ENCODE results near the gene DLGAP1.
"Not testable (repeated sequence)": the region's sequence is repeated elsewhere in the genome, so short reads cannot be mapped to it uniquely, and the experiment has no call there.

The DLGAP1 gene

GRCh38 chr18:3615374-3615985 is 839.6 kb downstream of the DLGAP1 start:
- no peak for TF ChIP-seq CTCF (IDR thresholded peaks at IDR 0.05; ENCODE audit: borderline replicate concordance, control extremely low read depth, extremely low read depth, insufficient read depth, missing control alignments)
- in situ Hi-C loops (cut with MboI; ENCODE audit: low sequenced_read_pairs, unreplicated experiment) = no loop called here
- no peak for DNase-seq (ENCODE audit: low spot score)

- TF ChIP-seq CTCF (IDR thresholded peaks at IDR 0.05; ENCODE audit: borderline replicate concordance, control extremely low read depth, extremely low read depth, insufficient read depth, missing control alignments) = no peak
- in situ Hi-C loops (cut with MboI; ENCODE audit: low sequenced_read_pairs, unreplicated experiment) = no loop called here
- DNase-seq (ENCODE audit: low spot score) = no peak
Observed at GRCh38 chr18:3612315-3612714, 842.8 kb downstream of the DLGAP1 start.

- in situ Hi-C loops (cut with MboI; ENCODE audit: low sequenced_read_pairs, unreplicated experiment) = no loop called here
Observed at GRCh38 chr18:3611313-3612090, 843.6 kb downstream of the DLGAP1 start.

GRCh38 chr18:3610813-3611212 is 844.3 kb downstream of the DLGAP1 start:
- TF ChIP-seq CTCF (IDR thresholded peaks at IDR 0.05; ENCODE audit: borderline replicate concordance, control extremely low read depth, extremely low read depth, insufficient read depth, missing control alignments) = no peak

More at GRCh38 chr18:3611313-3612090, 843.6 kb downstream of the DLGAP1 start:
- DNase-seq (ENCODE audit: low spot score) = no peak
- no peak for TF ChIP-seq CTCF (IDR thresholded peaks at IDR 0.05; ENCODE audit: borderline replicate concordance, control extremely low read depth, extremely low read depth, insufficient read depth, missing control alignments)

GRCh38 chr18:3610188-3610708 is 844.9 kb downstream of the DLGAP1 start:
- in situ Hi-C loops (cut with MboI; ENCODE audit: low sequenced_read_pairs, unreplicated experiment) = no loop called here
- TF ChIP-seq CTCF (IDR thresholded peaks at IDR 0.05; ENCODE audit: borderline replicate concordance, control extremely low read depth, extremely low read depth, insufficient read depth, missing control alignments) = no peak
- no peak for DNase-seq (ENCODE audit: low spot score)

More at GRCh38 chr18:3610813-3611212, 844.3 kb downstream of the DLGAP1 start:
- in situ Hi-C loops (cut with MboI; ENCODE audit: low sequenced_read_pairs, unreplicated experiment) = no loop called here
- no peak for DNase-seq (ENCODE audit: low spot score)

- in situ Hi-C loops (cut with MboI; ENCODE audit: low sequenced_read_pairs, unreplicated experiment) = no loop called here
- DNase-seq (ENCODE audit: low spot score) = no peak
- TF ChIP-seq CTCF (IDR thresholded peaks at IDR 0.05; ENCODE audit: borderline replicate concordance, control extremely low read depth, extremely low read depth, insufficient read depth, missing control alignments) = no peak
Observed at GRCh38 chr18:3608488-3608887, 846.6 kb downstream of the DLGAP1 start.

GRCh38 chr18:3608099-3608453 is 847.0 kb downstream of the DLGAP1 start:
- in situ Hi-C loops (cut with MboI; ENCODE audit: low sequenced_read_pairs, unreplicated experiment); DNase-seq (ENCODE audit: low spot score): not testable (repeated sequence)
